NCI-H2196 (cell line): ENCODE results near the gene RBM46.

Experiments used
- DNase-seq: peaks from one replicate; lab custom pipeline; 2025; ENCODE audit not compliant: unreplicated experiment; lab: John Stamatoyannopoulos, UW

The RBM46 gene, protein sequence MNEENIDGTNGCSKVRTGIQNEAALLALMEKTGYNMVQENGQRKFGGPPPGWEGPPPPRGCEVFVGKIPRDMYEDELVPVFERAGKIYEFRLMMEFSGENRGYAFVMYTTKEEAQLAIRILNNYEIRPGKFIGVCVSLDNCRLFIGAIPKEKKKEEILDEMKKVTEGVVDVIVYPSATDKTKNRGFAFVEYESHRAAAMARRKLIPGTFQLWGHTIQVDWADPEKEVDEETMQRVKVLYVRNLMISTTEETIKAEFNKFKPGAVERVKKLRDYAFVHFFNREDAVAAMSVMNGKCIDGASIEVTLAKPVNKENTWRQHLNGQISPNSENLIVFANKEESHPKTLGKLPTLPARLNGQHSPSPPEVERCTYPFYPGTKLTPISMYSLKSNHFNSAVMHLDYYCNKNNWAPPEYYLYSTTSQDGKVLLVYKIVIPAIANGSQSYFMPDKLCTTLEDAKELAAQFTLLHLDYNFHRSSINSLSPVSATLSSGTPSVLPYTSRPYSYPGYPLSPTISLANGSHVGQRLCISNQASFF

DNA sequence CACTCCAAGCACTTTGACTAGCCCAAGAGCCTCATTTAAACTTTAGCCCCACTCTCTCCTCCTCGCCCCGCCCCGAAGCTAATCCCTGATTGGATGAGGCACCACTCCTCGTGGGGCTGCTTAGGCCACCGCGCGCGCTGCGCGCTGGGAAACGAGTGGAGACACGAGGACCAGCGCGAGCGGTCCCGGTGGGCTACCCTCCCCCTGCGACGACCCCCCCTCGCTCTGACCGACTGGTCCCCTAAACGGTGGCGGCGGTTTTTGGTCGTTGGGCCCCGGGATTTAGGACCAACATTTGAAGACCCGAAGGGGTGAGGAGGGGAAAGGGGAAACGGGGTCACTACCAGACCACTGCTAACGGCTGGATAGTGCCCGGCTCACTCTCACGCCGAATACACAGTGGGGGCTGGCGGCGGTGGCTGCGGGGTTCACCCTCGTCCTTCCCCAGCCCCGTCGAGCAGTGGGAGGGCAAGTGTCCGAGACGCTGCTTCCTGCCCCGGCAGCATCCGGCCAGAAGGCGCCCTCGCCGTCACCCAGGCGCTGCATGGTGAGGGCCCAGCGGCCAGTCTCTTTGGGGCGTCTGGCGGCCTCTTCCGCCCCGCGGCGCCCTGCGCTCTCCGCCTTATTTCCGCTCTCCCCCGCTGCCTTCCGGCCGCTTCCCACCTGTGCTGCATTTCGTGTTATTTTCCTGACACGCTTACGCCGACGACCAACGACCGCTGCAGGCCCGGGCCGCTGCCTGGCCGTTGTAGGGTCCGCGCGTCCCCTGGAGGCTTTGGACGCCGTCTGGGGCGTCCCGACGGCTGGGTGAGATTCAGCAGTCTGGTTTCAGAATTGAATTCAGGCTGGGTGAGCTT lies at the start of gene RBM46:
Gene RBM46 (plus strand): TSS at position 147 of the 857 bp plus-strand sequence. CDS start 15,481 bp downstream, outside the sequence.
- DNase-seq: no peak

DNA sequence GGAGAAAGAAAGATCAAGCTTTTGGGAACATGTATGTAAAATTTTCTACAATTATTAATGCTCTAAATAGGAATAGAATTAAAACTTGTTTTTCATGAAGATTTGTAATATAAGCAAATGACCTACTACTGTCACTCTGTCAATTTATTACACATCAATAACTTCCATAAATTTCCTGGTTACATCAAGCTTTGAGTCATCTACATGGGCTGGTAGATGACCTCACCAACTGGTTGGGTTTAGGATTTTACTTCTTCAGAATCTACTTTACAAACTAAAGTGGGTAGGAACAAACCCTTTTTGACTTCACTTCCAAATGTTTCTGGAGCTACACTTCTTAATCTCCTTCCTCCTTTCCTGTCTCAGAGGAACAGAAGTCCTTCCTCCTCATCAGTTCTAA lies 49.3 kb upstream of the RBM46 start:
- DNase-seq: no peak

DNA sequence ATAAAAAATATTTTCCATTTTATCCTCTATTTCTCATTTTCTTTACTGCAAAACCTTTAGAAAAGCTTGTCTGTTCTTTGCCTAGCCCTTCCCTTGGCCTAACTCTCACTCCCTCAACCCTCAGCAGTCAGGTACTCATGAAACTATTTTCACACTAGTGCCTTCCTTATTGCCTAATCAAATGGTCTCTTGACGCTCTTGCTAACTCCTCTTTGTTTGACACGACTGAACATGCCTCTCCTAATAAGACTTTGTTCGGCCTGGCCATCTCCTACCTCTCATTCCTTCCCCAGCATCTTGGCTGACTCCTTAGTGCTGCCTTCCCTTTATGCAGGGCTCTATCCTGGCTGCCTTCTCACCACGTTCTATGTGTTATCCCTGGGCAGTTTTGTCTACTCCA lies 48.4 kb upstream of the RBM46 start:
- DNase-seq: no peak

DNA sequence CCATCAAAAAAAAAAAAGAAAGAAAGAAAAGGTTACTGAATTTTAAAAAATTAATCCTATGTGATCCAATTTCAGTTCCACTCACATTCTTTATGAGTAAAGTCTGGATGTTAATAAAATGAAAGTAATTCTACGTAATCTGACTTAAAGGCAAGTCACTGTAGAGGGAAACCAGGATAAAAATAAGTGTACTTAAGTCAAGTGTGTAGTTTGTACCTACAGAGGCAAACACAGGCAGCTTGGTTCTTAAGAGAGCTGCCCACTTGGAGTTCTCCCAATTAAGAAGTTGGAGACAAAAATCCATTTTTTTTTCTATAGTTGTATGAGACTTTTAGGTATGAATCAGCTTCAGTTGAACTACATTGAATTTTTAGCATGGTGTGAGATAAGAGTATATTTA lies 44.3 kb upstream of the RBM46 start:
- no peak for DNase-seq

DNA sequence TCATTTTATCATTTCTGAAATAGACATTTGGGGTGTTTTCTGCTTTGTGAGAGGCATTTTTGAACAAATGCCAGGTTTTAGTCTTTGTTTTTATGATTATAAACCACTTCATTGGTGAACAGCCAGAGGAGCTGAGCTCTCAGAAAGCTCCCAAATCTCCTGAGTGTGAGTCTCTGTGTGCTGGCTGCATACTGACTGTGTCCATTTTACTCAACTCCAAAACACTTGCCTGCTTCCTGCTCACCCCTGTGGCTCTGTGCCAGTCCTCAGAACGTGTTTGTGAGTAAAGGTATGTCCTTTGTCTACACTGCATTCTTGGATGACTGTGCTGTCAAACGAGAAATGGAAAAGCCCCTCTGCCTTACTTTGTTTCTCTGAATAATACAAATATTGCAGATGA lies 42.6 kb upstream of the RBM46 start:
- DNase-seq: no peak

DNA sequence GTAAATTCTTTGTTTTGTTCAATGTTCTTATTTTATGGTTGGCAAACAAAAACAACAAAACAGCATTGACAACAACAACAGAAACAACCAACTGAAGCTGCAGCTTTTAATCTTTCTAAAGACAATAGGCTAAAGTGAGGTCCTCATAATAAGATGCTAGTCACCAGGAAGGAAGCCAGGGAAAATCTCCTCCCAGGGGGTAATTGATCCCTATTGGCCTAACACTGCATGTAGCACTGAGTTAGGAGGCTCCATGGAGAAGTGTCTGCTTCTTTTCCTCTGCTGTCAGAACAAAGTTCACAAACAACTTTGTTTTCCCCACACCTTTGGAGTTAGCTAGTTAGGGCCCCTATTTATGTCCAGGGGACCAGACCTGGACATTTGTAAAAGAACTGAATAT lies 42.0 kb upstream of the RBM46 start:
- no peak for DNase-seq

DNA sequence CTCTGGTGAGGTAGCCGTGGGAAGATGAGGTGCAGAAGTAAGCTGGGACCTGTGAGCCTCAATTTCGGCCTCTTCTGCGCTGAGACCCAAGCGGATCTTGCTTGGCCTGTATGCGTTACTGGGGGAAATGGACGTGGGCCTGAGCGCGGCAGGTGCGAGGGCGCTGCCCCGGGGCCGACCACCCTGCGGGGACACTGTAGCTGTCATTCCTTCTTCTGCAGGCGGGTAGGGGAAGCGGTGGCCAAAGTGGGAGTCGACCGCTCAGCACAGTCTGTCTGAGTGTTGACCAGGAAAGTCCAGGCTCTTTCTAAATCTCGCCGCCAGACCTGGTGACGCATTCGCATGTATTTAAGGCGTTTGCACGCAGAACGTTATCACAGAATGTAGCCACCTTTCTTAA lies 40.6 kb upstream of the RBM46 start:
- DNase-seq: no peak

DNA sequence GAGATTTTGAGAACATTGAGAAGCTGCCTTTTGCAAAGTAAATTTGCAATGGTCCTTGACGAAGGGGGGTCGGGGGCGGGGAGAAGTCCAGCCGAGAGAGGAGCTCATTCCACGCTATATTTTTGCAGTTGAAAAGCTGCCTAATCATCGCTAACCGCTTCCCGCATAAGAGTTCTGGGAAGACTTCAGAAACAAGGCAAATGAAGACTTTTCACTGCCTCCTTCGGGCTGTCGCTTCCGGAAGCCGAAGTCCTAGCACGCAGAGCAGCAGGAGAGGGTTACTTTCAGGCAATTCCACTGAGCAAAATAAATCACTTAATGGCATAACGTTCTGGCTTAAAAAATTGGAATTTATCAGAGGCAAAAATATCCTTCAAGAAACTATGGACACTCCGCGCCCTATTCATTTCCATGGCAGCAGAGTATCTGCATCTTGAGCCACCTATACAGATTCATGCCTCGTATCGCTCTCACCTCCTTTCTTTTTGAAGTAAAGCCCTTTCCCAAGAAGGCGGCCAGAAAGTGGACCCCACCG lies 39.9 kb upstream of the RBM46 start:
- no peak for DNase-seq

DNA sequence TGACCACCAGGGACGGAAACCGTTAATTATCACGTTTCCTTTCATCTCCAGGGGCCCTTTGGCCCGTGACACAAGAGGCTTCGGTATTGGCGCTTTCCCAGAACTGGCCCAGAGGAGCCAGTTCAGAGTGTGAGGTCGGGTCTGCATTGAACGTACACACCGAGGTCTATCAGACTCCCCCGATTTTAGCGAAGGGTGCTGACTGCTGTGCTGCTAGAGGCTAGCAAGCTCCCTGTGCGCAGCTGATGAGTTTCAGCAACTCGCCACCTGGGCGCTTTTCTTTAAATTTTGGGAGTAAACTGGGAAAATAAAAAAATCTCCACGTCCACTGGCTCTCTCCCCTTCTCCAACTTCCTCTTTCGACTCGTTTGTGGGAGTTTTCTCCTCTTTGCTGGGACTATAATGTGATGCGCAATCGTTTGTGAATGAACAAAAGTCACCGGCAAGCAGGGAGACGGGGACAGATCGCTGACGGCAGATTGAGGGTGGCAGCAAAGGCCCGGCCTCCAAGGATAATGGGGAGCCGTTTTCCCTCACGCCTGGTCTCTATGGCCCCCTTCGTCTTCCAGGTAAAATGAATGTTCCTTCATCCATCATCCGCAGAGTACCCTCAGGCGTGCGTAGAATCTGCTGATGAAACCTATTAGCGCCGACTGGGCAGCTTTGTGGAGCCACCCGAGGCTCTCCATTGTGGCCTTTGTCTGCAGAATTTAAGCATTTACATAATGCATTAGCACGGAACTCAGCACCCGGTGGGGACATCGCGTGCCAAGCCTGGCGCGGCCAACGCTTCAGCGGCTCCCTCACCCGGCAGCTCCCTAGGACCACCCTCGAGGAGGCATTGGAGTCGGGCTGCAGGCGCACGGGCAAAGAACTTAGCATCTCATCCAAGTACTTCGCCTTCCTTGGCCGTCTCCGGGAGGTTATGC lies 38.9 kb upstream of the RBM46 start:
- DNase-seq: no peak

DNA sequence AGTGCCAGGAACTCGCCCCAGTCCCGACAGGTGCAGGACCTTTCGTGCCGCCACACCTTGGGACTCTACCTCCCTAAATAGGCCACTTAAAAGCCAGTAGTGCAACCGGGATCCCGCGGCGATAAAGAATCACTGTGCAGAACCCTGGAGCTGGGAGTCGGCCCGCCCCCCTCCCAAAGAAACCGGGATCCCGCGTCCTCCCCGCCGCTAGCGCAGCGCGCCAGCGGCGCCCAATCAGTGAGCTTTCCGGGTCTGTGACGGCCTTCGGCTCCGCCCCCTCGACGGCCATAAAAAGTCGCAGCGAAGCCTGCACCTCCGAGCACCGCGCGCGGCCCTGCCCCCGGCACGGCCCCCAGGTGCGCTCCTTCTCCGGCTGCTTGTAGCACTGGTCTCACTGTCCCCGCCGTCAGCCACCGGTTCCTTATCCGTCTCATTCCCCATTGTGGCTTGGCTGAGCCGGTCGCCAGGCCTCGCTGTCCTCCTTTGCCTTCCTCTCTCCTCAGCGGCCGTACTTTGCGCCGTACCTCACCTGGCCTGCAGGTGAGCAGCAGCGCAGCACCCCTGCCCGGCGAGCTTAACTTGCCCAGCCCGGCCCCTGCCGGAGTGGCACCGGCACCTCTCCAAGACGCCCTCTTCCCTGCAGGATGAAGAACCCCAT lies 37.3 kb upstream of the RBM46 start, which contains the start of gene LRAT:
Gene LRAT (plus strand): TSS at position 318 of the 658 bp plus-strand sequence. CDS start 327 bp downstream, at position 645.
- DNase-seq: peak; percentile 44

DNA sequence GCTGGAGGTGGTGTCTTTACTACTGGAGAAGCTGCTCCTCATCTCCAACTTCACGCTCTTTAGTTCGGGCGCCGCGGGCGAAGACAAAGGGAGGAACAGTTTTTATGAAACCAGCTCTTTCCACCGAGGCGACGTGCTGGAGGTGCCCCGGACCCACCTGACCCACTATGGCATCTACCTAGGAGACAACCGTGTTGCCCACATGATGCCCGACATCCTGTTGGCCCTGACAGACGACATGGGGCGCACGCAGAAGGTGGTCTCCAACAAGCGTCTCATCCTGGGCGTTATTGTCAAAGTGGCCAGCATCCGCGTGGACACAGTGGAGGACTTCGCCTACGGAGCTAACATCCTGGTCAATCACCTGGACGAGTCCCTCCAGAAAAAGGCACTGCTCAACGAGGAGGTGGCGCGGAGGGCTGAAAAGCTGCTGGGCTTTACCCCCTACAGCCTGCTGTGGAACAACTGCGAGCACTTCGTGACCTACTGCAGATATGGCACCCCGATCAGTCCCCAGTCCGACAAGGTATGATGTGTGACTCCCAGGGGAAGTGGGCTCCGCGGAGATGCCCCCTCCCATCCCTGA lies 36.6 kb upstream of the RBM46 start:
- no peak for DNase-seq

DNA sequence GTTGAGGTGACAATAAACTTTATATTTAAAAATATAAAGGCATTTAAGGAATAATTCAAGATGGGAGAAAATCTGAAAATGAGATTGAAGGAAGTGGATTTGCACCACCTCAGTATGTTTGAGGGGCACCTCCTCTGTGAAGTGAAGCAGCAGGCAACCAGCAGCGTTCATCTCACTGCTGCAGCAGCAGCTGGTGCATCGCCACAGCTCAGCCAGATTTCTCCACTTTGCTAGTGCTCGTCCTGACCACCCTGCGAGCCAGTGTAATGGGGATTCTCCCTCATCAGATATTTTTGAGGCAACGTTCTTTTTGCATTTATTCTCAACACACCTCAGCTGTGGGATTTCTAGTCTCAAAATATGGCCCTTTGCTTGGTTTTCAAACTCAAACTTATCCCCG lies 23.4 kb upstream of the RBM46 start:
- no peak for DNase-seq

DNA sequence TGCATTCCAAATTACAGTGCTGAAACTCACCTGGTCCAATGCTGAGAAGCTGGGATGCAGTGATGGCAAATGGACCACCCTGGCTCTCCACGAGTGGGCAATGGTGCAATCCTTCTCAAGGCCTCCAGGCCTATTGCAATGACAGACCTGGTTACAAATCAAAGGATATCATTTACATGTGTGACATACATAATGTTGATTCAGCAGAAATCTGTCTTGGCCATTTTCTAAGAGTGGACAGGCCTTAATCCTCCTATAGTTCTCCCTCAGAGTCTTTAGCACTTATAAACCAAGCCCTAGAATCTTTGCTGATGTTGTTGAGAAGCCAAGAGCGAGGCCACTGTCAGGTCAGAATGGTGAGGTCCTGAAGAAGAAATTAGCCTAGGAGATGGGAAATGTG lies 20.2 kb upstream of the RBM46 start:
- DNase-seq: no peak

DNA sequence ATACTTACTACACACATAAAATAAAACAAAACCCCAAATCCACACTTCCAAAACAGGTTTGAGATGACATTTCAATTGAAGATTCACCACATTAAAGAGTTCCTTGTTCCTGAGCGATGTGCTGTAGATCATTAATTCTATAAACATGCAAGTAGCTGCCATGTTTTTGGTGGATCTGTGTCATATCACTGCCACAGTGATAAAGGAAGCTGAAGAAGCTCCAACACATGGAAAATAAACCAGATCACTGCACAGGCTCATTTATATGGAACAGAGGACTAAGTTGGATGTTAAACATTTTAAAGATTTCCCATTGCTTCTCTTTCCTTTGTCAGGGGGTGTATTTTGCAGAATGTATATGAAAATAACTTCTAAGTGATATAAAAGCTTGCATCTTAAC lies 2.8 kb upstream of the RBM46 start:
- DNase-seq: no peak

DNA sequence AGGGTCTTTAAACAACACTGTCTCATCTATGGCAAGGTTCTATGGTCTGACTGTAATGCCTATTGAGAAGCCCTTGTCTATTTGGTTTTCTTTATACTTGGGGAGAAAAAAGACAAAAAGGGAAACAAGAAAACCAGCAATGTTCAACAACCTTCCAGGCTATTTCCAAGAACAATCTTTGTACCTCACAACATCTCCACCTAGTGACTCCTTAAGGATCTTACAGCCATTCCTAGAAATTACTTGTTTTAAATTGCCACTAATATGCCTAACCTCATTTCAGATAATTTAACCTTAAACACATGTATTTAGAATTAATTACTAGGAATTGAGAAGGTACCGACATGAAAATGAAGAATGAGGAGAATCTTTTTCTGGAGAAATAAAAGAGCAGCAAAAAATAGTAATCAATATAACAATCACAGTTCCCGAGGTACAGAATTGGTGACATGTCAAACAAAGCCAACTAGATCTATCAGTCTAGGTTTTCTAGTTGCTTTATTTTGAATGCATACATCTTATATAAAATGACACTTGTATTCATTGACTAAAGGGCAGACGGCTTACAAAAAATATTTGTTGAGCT lies 1.6 kb upstream of the RBM46 start:
- no peak for DNase-seq

DNA sequence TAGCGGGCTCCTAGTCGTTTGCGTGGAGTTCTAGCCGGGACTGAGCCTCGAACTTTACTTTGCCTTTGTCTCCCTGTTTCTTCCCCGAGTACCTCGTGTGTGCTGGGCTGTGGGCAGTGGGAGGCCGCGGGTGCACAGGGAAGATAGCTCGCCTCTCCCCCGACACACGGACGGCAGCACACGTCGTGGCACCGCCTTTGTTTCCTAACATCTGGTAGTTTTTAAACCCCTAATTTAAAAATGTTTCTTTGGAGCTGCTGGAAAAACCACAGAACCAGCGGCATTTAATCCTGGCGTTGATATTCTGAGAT lies 866 bp downstream of the RBM46 start:
- no peak for DNase-seq

DNA sequence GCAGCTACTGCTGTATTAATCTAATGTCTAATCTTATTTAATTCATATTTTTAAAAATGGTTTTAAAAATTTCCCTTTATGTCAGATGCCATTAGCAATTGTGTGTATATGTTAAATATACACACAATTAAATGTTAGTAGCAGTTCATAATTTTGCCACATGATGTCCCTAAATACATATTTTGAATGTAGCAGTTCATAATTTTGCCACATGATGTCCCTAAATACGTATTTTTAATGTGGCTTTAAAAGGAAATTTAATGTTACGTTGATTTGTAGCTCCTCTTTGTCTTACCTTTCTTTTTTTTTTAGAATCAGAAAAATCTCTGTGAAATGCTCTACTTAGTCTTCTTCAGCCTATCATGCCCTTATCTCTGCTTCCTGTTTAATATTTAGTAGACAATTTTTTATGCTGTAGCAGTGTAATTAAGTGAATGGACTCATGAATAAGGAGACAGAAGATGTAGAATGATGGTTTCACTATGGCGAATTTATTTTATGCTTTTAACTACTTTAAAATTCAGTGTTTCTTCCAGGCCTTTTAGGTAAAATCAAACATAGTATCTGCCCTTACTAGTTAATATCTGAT lies 26.1 kb downstream of the RBM46 start:
- peak; percentile 21 for DNase-seq

DNA sequence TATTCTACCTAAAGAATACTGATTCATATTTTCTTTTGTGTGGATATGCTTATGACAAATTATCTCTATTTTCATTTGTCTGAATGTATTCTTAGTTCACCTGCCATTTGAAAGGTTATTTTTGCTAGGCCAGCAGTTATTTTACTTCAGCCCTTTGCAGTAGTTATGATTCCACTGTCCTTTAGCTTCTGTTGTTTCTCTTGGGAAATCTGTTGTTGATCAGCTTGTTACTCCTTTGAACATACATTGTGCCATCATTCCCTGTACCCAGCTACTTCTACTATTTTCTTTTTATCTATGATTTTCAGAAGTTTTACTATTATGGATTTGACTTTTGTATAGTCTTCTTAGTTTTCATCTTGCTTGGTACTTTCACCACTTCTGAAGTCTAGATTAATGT lies 37.2 kb downstream of the RBM46 start:
- no peak for DNase-seq

DNA sequence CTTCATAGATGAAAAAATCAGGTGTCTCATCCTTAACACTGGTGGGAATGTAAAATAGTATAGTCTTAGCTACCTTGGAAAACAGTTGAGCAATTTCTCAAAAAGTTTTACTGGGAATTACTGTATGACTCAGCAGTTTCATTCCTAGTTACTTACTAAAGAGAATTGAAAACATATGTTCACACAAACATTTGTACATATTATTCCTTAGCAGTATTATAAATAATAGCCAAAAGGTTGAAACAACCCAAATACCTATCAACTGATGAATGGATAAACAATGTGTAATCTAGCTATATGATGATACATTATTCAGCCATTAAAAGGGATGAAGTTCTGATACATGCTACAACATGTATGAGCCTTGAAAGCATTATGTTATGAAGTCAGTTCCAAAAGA lies 41.7 kb downstream of the RBM46 start:
- no peak for DNase-seq
